Right ventricle myocardium inferior (tissue), 1 donor: Measurements from ENCODE around the gene MAGEA1. TPM values are rescaled to one million over a fixed set of nuclear protein-coding genes. Genes with fewer than 3 reads are reported as not detected.
"Not testable (repeated sequence)": the region's sequence is repeated elsewhere in the genome, so short reads cannot be mapped to it uniquely, and the experiment has no call there.

Experiments
- ATAC-seq: fragments of 200-7000 bp; cut with Tn5 transposase; one replicate; pipeline ENCODE4 v1.9.1; 2020; ENCODE audit warnings: mild to moderate bottlenecking, moderate library complexity
- DNase-seq: peaks from one replicate; pipeline ENCODE4 v3.0.0; 2021; ENCODE audit errors: missing footprints
- intact Hi-C: fragments of 100-400 bp; cut with DNase I; formaldehyde crosslinking; loops from one replicate; pipeline ENCODE4 v1.11.0; 2022
- long read RNA-seq: library from polyadenylated mRNA; unstranded; transcript quantifications from one replicate; pipeline ENCODE4 v2.0.0, GENCODE V29; 2021
- total RNA-seq: library from RNA; stranded (reverse); fragmentation: NEBNext Ultra II Directional; extraction: Animal tissue kit (Norgen Biotek cat#: 25700); gene quantifications from one replicate; pipeline ENCODE4 v1.2.1, GENCODE V29; 2021
- donor health status: DM: no; HTN: yes; CAD: no; lungs with severe emphysema.

MAGEA1 gene, protein sequence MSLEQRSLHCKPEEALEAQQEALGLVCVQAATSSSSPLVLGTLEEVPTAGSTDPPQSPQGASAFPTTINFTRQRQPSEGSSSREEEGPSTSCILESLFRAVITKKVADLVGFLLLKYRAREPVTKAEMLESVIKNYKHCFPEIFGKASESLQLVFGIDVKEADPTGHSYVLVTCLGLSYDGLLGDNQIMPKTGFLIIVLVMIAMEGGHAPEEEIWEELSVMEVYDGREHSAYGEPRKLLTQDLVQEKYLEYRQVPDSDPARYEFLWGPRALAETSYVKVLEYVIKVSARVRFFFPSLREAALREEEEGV
- total RNA-seq = not detected
- long read RNA-seq = 0 reads

DNA sequence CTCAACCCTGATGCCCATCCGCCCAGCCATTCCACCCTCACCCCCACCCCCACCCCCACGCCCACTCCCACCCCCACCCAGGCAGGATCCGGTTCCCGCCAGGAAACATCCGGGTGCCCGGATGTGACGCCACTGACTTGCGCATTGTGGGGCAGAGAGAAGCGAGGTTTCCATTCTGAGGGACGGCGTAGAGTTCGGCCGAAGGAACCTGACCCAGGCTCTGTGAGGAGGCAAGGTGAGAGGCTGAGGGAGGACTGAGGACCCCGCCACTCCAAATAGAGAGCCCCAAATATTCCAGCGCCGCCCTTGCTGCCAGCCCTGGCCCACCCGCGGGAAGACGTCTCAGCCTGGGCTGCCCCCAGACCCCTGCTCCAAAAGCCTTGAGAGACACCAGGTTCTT, at the start of gene MAGEA1:
Gene MAGEA1, plus strand, starts transcription at position 154 of the 400 bp plus-strand sequence. CDS start 3,106 bp downstream, outside the sequence.
- DNase-seq (no peak), ATAC-seq (no peak)
- intact Hi-C loops = no loop called here

DNA sequence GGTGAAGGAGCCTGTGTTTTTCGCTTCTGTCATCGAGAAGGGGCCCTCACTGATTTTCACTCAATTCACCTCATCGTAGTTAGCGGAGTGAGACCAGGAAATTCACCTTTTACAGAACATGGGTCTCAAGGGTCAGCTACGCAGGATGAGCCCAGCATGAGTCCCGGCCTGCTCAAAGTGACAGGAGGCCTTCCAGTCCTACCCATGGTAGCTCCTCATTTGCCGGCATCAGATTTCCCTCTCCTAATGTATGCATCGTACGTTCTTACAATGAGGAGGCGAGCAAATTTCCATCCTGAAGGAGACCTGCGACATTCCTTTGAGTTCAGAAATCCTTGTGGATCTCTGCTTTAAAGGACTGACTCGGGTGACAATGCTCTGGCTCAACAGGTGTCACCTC, 46.2 kb upstream of the MAGEA1 start:
- DNase-seq, intact Hi-C loops, ATAC-seq: not testable (repeated sequence)

DNA sequence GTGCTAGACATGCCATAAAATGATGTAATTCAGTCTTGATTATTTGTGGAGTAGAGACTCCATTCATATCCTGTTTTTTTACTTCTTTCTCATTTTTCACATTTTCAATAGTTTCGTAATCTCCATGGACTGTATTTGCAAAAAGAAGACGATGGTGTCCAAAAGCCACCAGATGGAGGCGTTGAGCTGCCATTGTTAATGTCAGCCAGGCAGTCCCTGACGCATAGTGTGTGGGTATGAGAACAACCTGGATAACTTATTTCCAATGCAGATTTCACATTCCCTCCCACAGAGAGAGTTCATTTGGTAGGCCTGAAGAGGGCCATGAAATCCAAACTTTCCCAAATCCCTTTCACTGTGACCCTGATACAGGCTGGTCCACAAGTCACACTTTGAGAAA, 40.0 kb upstream of the MAGEA1 start:
- DNase-seq, intact Hi-C loops, ATAC-seq: not testable (repeated sequence)

DNA sequence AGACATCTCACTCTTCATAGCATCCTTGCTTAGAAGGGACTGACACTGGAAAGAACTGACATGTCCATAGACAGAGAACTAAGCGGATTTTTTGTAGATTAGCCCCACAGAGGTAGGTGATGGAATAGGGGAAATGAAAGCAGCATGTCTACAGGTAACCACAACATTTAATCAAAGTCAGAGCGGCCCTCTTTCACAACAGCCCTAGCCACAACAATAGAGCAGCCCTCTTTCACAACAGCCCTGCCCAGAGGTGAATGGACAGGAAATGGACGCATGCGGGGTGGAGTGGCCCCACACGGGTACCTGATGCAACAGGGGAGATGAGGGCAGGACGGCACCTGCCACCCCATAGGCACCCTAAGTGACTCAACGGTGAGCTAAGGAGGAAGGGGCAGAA, 32.8 kb upstream of the MAGEA1 start:
- intact Hi-C loops, ATAC-seq, DNase-seq: not testable (repeated sequence)

DNA sequence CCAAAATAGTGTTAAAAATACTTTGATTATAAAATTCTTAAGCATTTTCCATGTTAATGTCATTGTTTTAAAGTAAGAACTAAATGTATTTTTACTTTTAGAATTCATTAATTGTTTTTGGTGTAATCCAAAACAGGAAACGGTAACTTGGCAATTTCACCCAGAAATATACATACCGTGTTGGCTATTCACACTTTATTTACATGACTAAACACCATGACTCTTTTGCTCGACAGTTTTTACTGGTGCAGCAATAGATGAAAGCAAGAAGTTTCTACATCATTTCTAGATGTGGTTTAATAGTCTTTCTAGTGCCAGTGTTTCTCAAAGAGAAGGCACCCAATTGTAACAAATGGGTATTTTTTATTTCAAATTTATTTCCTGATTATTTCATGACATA, 25.6 kb upstream of the MAGEA1 start:
- intact Hi-C loops = no loop called here
- ATAC-seq (no peak), DNase-seq (no peak)

DNA sequence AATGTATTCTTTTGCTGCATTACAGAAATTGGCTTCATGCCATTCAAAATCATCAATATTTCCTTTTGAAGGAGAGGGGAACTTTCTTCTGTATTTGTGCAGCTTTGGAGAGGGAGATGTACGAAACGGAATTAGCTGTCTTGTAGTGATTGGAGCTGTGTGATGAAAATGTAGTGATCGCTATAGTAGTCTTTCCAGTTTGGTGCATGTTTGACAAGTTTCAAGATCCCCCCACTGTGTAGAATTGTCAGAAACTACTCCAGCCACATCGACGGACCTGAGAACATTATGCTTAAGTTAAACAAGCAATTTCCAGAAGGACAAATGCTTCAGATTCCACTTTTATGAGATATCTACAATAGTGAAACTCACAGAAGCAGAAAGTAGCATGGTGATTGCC, 21.6 kb upstream of the MAGEA1 start:
- no peak for DNase-seq
- intact Hi-C loops = no loop called here
- no peak for ATAC-seq

DNA sequence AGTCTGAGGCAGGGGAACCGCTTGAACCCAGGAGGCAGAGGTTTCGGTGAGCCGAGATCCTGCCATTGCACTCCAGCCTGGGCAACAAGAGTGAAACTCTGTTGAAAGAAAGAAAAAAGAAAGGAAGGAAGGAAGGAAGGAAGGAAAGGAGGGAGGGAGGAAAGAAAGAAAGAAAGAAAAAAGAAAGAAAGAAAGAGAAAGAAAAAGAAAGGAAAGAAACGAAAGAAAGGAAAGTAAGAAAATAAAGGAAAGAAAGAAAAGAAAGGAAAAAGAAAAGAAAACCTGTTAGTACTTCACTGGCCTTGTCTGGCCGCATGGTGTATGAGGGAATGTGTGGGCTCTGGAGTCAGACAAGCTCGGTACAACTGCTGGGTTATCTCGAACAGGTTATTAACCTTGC, 20.8 kb upstream of the MAGEA1 start:
- ATAC-seq (no peak), DNase-seq (no peak)
- intact Hi-C loops = no loop called here

DNA sequence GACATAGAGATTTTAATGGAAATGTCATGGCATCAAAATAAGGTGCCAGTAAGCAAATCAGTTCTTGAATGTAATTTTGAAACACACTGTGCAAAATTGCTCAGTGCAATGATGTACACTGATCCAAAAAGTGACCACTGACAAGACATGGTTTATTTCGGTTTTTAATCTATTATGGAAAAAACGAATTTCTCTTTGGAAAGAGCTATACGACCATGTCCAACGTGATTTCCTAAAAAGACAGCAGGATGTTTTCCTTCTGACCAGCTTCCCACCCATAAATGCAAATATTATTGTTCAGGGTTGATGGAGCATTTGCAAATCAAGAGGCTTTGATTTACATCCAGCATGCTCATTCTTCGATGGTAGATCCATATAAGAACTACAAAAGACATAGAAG, 17.1 kb upstream of the MAGEA1 start:
- intact Hi-C loops = no loop called here
- ATAC-seq = no peak

DNA sequence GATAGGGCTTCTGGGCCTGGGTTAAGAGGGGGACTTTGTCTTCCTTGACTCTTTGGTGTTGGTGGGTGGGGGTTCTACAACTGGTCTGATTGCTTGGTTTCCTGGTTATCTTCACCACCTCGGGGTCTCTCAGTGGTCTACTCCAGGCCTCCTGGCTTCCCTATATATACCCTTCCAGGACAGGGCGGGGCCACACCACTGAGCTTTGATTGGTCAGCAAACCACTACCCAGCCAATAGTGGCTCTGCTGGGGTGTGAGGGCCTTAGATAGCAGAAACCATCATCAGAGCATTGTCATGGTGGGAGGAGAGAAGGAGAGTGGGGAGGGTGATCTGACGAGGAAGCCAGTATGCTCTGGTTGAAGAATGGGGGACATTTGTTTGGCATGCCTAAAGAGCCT, 14.4 kb upstream of the MAGEA1 start:
- ATAC-seq = no peak
- intact Hi-C loops = no loop called here
- no peak for DNase-seq

More for the DNA sequence above, 17.1 kb upstream of the MAGEA1 start:
- no peak for DNase-seq

DNA sequence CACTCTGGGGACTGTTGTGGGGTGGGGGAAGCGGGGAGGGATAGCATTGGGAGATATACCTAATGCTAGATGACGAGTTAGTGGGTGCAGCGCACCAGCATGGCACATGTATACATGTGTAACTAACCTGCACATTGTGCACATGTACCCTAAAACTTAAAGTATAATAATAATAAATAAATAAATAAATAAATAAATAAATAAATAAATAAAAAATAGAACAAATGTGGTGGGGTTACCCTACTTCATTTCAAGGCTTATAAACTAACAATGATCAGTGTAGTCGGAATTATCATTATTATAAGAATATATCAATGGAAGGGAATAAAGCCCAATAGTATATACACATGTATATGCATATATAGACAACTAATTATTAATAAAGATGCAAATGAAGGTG, 10.7 kb upstream of the MAGEA1 start:
- DNase-seq, ATAC-seq, intact Hi-C loops: not testable (repeated sequence)

DNA sequence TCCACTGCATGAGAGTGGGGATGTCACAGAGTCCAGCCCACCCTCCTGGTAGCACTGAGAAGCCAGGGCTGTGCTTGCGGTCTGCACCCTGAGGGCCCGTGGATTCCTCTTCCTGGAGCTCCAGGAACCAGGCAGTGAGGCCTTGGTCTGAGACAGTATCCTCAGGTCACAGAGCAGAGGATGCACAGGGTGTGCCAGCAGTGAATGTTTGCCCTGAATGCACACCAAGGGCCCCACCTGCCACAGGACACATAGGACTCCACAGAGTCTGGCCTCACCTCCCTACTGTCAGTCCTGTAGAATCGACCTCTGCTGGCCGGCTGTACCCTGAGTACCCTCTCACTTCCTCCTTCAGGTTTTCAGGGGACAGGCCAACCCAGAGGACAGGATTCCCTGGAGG, 2.7 kb downstream of the MAGEA1 start:
- ATAC-seq (no peak), DNase-seq (no peak)
- intact Hi-C loops = no loop called here

DNA sequence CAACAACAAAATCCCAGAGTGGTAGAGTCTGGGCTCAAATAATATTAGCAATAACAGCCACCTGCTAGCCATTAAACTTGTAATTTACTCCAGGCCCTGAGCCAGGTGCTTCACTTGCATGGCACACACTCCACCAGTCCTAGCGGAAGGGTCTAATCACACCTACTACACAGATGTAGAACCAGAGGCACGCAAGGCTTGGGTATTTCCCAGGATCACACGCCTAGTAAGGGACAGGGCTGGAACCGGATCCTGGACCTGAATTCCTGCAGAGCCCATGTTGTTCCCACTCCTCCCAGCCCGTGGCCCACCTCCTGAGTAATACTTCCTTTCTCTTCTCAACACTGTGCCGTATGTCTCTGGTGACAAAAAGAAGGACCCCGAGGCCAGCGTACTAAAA, 5.7 kb downstream of the MAGEA1 start:
- intact Hi-C loops = no loop called here

DNA sequence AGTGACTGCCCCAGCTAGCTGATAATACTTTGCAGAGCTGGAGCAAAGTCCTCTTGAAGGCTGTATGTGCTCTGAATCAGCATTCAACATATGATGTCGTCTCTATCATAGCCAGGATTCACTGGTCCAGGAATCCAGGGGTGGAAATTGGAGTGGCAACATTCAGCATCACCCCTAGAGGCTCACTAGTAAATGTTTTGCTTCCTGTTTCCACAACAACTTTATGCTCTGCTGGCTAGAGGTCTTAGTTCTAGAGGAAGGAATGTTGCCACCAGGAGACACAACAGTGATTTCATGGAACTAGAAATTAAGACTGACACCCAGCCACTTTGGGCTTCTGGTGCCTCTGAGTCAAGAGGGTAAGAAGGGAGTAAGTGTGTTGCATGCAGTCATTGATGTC, 11.3 kb downstream of the MAGEA1 start:
- ATAC-seq (no peak), DNase-seq (no peak)
- intact Hi-C loops = no loop called here

More for the DNA sequence above, 5.7 kb downstream of the MAGEA1 start:
- DNase-seq (no peak), ATAC-seq (no peak)

DNA sequence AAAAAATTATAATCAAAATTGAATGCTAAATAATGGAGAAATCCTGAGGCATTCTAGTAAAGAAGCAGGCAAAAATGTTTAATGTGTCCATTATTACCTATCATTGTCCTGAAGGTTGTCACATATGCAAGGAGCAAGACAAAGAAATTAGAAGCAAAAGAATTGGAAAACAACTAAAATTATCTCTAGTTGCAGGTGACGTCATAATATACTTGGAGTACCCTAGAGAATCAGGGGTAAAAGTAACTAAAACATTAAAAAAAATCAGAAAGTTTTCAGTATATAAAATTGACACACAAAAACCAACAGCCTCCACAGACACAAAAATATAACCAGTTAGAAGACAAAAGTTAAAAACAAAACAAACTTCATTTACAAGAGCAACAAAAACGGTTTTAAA, 21.4 kb downstream of the MAGEA1 start:
- intact Hi-C loops = no loop called here
- ATAC-seq (no peak), DNase-seq (no peak)

DNA sequence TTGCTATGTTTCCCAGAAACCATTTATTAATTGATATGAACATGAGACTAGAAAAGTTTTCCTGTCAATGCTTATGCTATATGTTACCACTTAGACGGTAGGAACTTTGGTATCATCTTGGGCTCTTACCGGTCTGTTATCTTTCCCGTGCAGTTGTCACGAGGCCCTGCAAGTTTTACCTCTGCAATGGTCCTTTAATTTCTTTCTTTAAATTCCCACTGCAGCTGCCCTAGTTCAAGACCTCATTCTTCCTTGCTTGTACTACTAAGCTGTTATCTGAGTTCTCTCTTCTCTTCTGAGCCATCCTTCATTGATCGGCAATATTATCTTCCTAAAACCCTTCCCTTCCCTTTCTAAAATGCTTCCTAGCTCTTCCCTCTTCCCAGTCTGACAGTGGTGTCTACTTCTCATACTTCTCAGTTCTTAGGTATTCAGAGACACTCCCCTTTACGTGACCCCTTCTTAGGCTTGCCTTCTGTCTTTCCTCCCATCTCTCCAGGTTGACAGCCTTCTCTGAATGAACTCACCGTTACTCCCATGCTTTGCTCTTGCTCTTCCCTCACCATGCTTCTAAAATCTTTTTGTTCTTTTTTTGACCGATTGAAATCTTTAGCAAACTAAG, 27.5 kb downstream of the MAGEA1 start:
- DNase-seq (no peak), ATAC-seq (no peak)
- intact Hi-C loops = no loop called here

DNA sequence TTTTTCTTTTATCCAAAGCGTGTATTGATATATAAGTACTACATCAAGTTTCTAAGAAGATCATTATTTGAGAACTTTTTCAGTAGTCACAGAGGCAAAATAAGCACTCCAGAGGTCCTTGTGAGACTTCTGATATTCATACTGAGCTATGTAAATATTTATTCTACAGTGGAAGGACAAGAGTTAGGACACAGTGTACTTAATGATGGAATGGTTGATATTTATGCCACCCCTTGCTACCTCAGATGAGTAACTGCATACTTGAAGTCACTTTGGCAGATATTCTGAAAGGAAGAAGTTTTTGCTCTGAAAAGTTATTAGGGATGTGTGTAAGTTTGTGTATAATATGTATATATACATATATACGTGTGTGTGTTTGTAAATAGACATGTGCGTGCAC, 30.3 kb downstream of the MAGEA1 start:
- intact Hi-C loops = no loop called here
- ATAC-seq (no peak), DNase-seq (no peak)

DNA sequence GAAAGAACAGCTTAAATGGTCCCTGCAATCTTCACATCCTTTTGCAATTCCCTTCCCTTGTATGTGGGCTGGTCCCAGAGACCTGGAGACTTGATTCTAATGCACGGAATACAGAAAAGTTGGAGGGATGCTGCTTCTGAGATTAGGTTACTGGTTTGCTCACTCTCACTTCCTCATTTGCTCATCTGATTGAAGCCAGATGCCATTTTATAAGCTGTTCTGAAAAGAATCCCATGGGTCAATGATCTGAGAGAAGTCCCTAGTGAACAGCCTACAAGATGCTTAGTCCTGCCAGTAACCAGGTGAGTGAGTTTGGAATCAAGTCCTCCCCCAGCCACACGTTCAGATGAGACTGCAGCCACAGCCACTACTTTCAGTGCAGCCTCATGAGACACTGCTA, 35.9 kb downstream of the MAGEA1 start:
- intact Hi-C loops = no loop called here
- ATAC-seq = no peak
- DNase-seq = no peak

DNA sequence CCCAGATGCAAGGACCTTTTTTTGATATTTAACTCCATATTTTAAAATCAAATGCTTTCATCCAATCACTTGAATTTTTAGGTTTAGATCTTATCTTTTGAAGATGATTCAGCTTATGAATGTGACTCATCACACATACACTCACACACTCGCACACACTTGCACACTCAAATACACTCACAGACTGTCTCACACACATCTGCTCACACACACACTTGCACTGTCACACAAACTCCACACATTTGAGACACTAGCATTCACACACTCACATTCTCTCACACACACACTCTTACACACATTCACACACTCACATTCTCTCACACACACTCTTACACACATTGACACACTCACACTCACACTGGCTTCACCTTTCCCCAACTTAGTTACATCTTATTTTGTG, 37.8 kb downstream of the MAGEA1 start:
- DNase-seq (no peak), ATAC-seq (no peak)
- intact Hi-C loops = no loop called here

DNA sequence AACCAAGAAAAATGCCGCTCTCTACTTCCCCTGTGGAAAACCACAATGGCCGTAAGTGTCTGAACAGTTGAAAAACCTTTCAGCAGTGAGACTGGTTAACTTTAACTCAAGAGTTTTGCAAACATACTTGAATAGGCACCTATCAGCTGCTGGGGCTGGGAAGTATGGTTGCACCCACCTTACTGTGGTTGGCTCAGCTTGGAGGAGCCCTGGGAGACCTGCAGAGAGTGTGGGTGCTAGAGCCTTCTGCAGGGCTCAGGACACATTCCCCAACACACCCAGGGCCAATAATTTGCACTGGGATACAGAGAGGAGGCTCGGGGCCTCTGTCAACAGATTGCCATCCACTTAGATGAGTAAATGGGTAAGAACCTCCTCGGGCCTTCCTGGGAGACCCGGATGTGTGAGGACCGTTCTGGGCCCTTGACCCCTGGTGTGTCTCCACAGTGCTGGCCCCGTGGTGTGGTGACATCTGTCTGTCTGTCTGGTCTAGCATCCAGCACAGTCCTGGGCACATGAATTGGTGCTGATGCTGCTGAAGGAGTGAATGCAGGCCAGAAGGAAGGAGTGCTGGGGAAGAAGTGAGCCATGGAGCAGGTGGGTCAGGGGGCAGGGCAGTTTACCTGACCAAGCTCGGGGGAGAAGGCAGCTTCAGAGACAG, 46.5 kb downstream of the MAGEA1 start:
- intact Hi-C loops = no loop called here
- DNase-seq (peak; percentile 60), ATAC-seq (no peak)
